NCI-H524 (cell line): ENCODE measurements around the gene ITGA6.

Experiments
- DNase-seq, 2 experiments: peaks; one replicate each; lab custom pipeline; 2025; lab: John Stamatoyannopoulos, UW

Gene ITGA6

GRCh38 chr2:172416447-172417058 is 10.8 kb upstream of the ITGA6 start:
- DNase-seq = no peak

- DNase-seq = peak; percentile 62 to 79
Measured at GRCh38 chr2:172420216-172420615, 7.2 kb upstream of the ITGA6 start.

GRCh38 chr2:172423160-172423559 is 4.2 kb upstream of the ITGA6 start:
- DNase-seq = no peak

- peak; percentile 60 to 85 for DNase-seq
Measured at GRCh38 chr2:172425336-172425735, 2.0 kb upstream of the ITGA6 start.

- DNase-seq = no peak
Measured at GRCh38 chr2:172426635-172427255, 641 bp upstream of the ITGA6 start.

GRCh38 chr2:172427990-172428831 is 825 bp downstream of the ITGA6 start:
- peak in 1 of 2 experiments; percentile 43 for DNase-seq

- DNase-seq = no peak
Measured at GRCh38 chr2:172428832-172429210, 1.4 kb downstream of the ITGA6 start.

- DNase-seq = no peak
Measured at GRCh38 chr2:172429301-172429968, 2.0 kb downstream of the ITGA6 start.

GRCh38 chr2:172430027-172430426 is 2.6 kb downstream of the ITGA6 start:
- DNase-seq = no peak

- no peak for DNase-seq
Measured at GRCh38 chr2:172430678-172431077, 3.3 kb downstream of the ITGA6 start.

GRCh38 chr2:172431463-172431862 is 4.1 kb downstream of the ITGA6 start:
- no peak for DNase-seq

GRCh38 chr2:172431993-172432392 is 4.6 kb downstream of the ITGA6 start:
- no peak for DNase-seq

- no peak for DNase-seq
Measured at GRCh38 chr2:172433144-172433543, 5.8 kb downstream of the ITGA6 start.

GRCh38 chr2:172434821-172435605 is 7.6 kb downstream of the ITGA6 start:
- no peak for DNase-seq

GRCh38 chr2:172435606-172435911 is 8.2 kb downstream of the ITGA6 start:
- DNase-seq = no peak

GRCh38 chr2:172436889-172437288 is 9.5 kb downstream of the ITGA6 start:
- DNase-seq = no peak

GRCh38 chr2:172437419-172438341 is 10.3 kb downstream of the ITGA6 start:
- DNase-seq = no peak

GRCh38 chr2:172438741-172439508 is 11.5 kb downstream of the ITGA6 start:
- DNase-seq = no peak

GRCh38 chr2:172439509-172439860 is 12.1 kb downstream of the ITGA6 start:
- no peak for DNase-seq

- DNase-seq = no peak
Measured at GRCh38 chr2:172439911-172440310, 12.5 kb downstream of the ITGA6 start.
